ENCODE measurements around the gene PTPRN. TPM values are rescaled to one million over a fixed set of nuclear protein-coding genes. Genes with fewer than 3 reads are reported as not detected.

Gene PTPRN
- polyA plus RNA-seq, 1 experiment = 11.7 TPM

DNA sequence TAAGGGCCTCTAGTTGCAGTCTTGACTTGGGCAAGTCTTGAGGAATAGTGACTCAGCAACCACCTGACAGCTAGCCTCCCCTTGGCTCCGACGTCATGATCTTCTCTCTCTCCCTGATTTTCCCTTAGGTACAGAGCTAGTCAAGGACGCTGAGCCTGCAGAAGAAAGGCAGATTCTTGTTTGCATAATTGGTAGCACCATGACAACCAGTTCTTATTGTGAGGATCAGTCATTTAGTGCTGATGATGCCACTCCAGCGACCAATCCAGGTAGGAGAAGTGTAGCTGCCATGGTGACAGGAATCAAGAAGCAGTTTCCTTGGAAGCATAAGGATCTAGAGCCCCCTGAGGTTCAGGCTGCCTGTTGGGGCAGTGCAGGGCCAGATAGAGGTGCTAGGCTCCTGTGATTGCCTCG is 26.2 kb upstream of the PTPRN start:
- no peak for DNase-seq (ENCODE audit: low read depth, low spot score)
- TF ChIP-seq CTCF (IDR thresholded peaks at IDR 0.05; ENCODE audit: low read depth, low read length) = no peak
- Histone ChIP-seq H3K27ac (ENCODE audit: low read depth, low read length) (no peak overlapping the region), H3K27me3 (ENCODE audit: control insufficient read depth, insufficient read depth, low read length) (peaks cover 35% of the 10 kb centered on the region), H3K4me3 (ENCODE audit: low read depth, low read length) (no peak overlapping the region), H3K9me3 (ENCODE audit: control insufficient read depth, insufficient read depth, low read length) (peaks cover 5% of the 10 kb centered on the region; the same call in 1 of the 2 replicates)
- POLR2A ChIA-PET = no interaction called here
- CTCF ChIA-PET = no interaction called here

DNA sequence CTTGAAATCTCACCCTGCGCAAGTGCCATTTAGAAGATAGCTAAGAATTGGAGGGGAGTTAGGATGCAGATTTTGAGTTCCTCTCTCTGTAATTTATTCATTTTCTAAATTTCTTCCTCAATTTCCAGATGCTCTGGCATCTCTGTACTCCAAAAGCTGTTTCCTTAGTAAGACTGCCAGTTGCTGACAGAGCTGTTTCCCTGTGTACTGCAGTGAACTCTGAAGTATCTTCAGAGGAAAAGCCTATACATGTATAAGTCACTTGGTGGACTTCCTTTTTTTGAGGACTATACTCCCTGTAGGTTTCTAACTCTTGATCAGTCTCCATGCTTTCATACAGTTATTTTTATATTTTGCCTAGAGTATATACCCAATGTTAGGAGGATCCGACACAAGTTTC is 24.9 kb upstream of the PTPRN start:
- Histone ChIP-seq H3K27ac (ENCODE audit: low read depth, low read length) (no peak overlapping the region), H3K4me3 (ENCODE audit: low read depth, low read length) (no peak overlapping the region), H3K9me3 (ENCODE audit: control insufficient read depth, insufficient read depth, low read length) (peaks cover 5% of the 10 kb centered on the region; the same call in 1 of the 2 replicates), H3K27me3 (ENCODE audit: control insufficient read depth, insufficient read depth, low read length) (peaks cover 42% of the 10 kb centered on the region)
- DNase-seq (ENCODE audit: low read depth, low spot score) = no peak
- ChIA-PET POLR2A (interaction anchor here (0.6 kb wide), 1 partner anchor 25 kb away, joined by 3 read pairs; the partner anchor contains the start of gene PTPRN), CTCF (interaction anchor here (1.0 to 2.3 kb wide), 2 partner anchors 13 to 39 kb away, joined by 3 to 5 read pairs; no protein-coding TSS in a partner anchor)
- no peak for TF ChIP-seq CTCF (IDR thresholded peaks at IDR 0.05; ENCODE audit: low read depth, low read length)

GRCh38 chr2:219332542-219332941 is 23.3 kb upstream of the PTPRN start, which contains the start of gene RESP18:
Gene RESP18 (minus strand): TSS chr2:219332744.
- TF ChIP-seq CTCF (IDR thresholded peaks at IDR 0.05; ENCODE audit: low read depth, low read length) = no peak
- H3K27ac ChIP-seq (ENCODE audit: low read depth, low read length) = no peak within 1 kb of the TSS
- peaks cover 5% of the 10 kb centered on the region; the same call in 1 of the 2 replicates for H3K9me3 ChIP-seq (ENCODE audit: control insufficient read depth, insufficient read depth, low read length)
- H3K4me3 ChIP-seq (ENCODE audit: low read depth, low read length) = no peak within 1 kb of the TSS
- H3K27me3 ChIP-seq (ENCODE audit: control insufficient read depth, insufficient read depth, low read length) = peaks cover 43% of the 10 kb centered on the region
- DNase-seq (ENCODE audit: low read depth, low spot score) = no peak
- ChIA-PET POLR2A (no interaction called here), CTCF (interaction anchor here (2.3 kb wide), 1 partner anchor 38 kb away, joined by 5 read pairs; no protein-coding TSS in a partner anchor)

GRCh38 chr2:219331560-219332213 is 22.5 kb upstream of the PTPRN start:
- CTCF ChIA-PET = interaction anchor here (1.2 kb wide), 1 partner anchor 37 kb away, joined by 3 read pairs; no protein-coding TSS in a partner anchor
- POLR2A ChIA-PET = no interaction called here
- no peak for TF ChIP-seq CTCF (IDR thresholded peaks at IDR 0.05; ENCODE audit: low read depth, low read length)
- Histone ChIP-seq H3K9me3 (ENCODE audit: control insufficient read depth, insufficient read depth, low read length) (peaks cover 5% of the 10 kb centered on the region; the same call in 1 of the 2 replicates), H3K4me3 (ENCODE audit: low read depth, low read length) (no peak overlapping the region), H3K27me3 (ENCODE audit: control insufficient read depth, insufficient read depth, low read length) (peaks cover 49% of the 10 kb centered on the region), H3K27ac (ENCODE audit: low read depth, low read length) (no peak overlapping the region)
- DNase-seq (ENCODE audit: low read depth, low spot score) = no peak

- H3K9me3 ChIP-seq (ENCODE audit: control insufficient read depth, insufficient read depth, low read length) = peaks cover 5% of the 10 kb centered on the region; the same call in 1 of the 2 replicates
- POLR2A ChIA-PET = interaction anchor here (0.6 kb wide), 1 partner anchor 138 kb away, joined by 3 read pairs; no protein-coding TSS in a partner anchor
- no peak for TF ChIP-seq CTCF (IDR thresholded peaks at IDR 0.05; ENCODE audit: low read depth, low read length)
- no peak overlapping the region for H3K4me3 ChIP-seq (ENCODE audit: low read depth, low read length)
- CTCF ChIA-PET = no interaction called here
- peaks cover 53% of the 10 kb centered on the region for H3K27me3 ChIP-seq (ENCODE audit: control insufficient read depth, insufficient read depth, low read length)
- DNase-seq (ENCODE audit: low read depth, low spot score) = no peak
- no peak overlapping the region for H3K27ac ChIP-seq (ENCODE audit: low read depth, low read length)
These were observed 18.5 kb upstream of the PTPRN start for GRCh38 chr2:219327719-219328118.

All from AG04450 (cell line).